CD4-positive, CD25-positive, alpha-beta regulatory T cell (primary cell): ENCODE measurements around the gene NQO2. TPM values are rescaled to one million over a fixed set of nuclear protein-coding genes. Genes with fewer than 3 reads are reported as not detected.

Source experiments
- ATAC-seq, 2 donors: fragments of 150-1000 bp; cut with Tn5 transposase; one replicate each; pipeline ENCODE4 v1.10.0; 2021; ENCODE audit warnings: low read depth in 2 of 2, moderate number of reproducible peaks in 2 of 2, moderate library complexity in 1 of 2
- DNase-seq, 3 donors: peaks; one replicate each; pipeline versions ENCODE4 v3.0.0 to v3.0.0-alpha.2; 2012 to 2022; ENCODE audit warnings: mixed read lengths in 1 of 3
- H3K27ac ChIP-seq: one replicate; pipeline ENCODE4 v1.7.0; 2013; ENCODE audit warnings: mild to moderate bottlenecking, low read length; ENCODE audit not compliant: insufficient read depth, poor library complexity, severe bottlenecking
- H3K27me3 ChIP-seq: one replicate; pipeline ENCODE4 v1.7.0; 2013; ENCODE audit warnings: low read length; ENCODE audit not compliant: control insufficient read depth, insufficient read depth
- H3K36me3 ChIP-seq: one replicate; pipeline ENCODE4 v1.7.0; 2013; ENCODE audit warnings: mild to moderate bottlenecking, low read length, moderate library complexity; ENCODE audit not compliant: control insufficient read depth, insufficient read depth
- H3K4me1 ChIP-seq: 2 replicates; pipeline ENCODE4 v1.7.0; 2013; ENCODE audit warnings: mild to moderate bottlenecking, low read length; ENCODE audit not compliant: insufficient read depth, control insufficient read depth, poor library complexity, severe bottlenecking
- H3K4me3 ChIP-seq: one replicate; pipeline ENCODE4 v1.7.0; 2013; ENCODE audit warnings: low read depth, mild to moderate bottlenecking, low read length, moderate library complexity
- H3K9me3 ChIP-seq, 2 experiments: 1 replicate in 1 of 2; 2 replicates in 1 of 2; pipeline ENCODE4 v1.7.0; 2013; ENCODE audit warnings: low read length in 2 of 2, mild to moderate bottlenecking in 1 of 2, moderate library complexity in 1 of 2; ENCODE audit not compliant: control insufficient read depth in 2 of 2
- H3K27ac Mint-ChIP-seq, 3 donors: one replicate each; pipeline ENCODE4 v1.8.0; 2020 to 2022; ENCODE audit warnings: mild to moderate bottlenecking in 3 of 3, mixed read lengths in 3 of 3, moderate library complexity in 2 of 3
- H3K27me3 Mint-ChIP-seq: one replicate; pipeline ENCODE4 v1.8.0; 2022; ENCODE audit warnings: mild to moderate bottlenecking, mixed read lengths
- H3K36me3 Mint-ChIP-seq: one replicate; pipeline ENCODE4 v1.8.0; 2020; ENCODE audit warnings: mixed read lengths
- H3K4me1 Mint-ChIP-seq, 4 donors: one replicate each; pipeline ENCODE4 v1.8.0; 2020 to 2022; ENCODE audit warnings: mixed read lengths in 4 of 4, mild to moderate bottlenecking in 1 of 4
- H3K4me3 Mint-ChIP-seq, 4 donors: one replicate each; pipeline ENCODE4 v1.8.0; 2020 to 2022; ENCODE audit warnings: mild to moderate bottlenecking in 4 of 4, mixed read lengths in 4 of 4, moderate library complexity in 3 of 4
- H3K9me3 Mint-ChIP-seq, 7 donors: one replicate each; pipeline ENCODE4 v1.8.0; 2020 to 2022; ENCODE audit warnings: mixed read lengths in 7 of 7, mild to moderate bottlenecking in 3 of 7, moderate library complexity in 2 of 7
- polyA plus RNA-seq, 4 donors: library from polyadenylated mRNA; unstranded; fragments of 300-500 nt; fragmentation: Illumina TruSeq; gene quantifications; one replicate each; pipeline ENCODE4 v1.2.3, GENCODE V29; 2021
- total RNA-seq: library from RNA; stranded (reverse); gene quantifications from one replicate; pipeline ENCODE4 v1.2.3, GENCODE V29; 2022

Gene NQO2
- total and polyA plus RNA-seq, 5 donors from 2014 or later, result 27.4 to 109 (median 58.0) TPM

- no peak overlapping the region for H3K27ac Mint-ChIP-seq
- peaks cover 0 to 12% (median 6%) of the 10 kb centered on the region in 4 donors for H3K4me1 Mint-ChIP-seq
- H3K36me3 Mint-ChIP-seq, result no peaks in the 10 kb centered on the region
- H3K27me3 ChIP-seq, result peaks cover 25% of the 10 kb centered on the region
- H3K9me3 Mint-ChIP-seq, result peaks cover 0 to 3% (median 0%) of the 10 kb centered on the region in 7 donors
- no peaks in the 10 kb centered on the region for H3K9me3 ChIP-seq
- no peaks in the 10 kb centered on the region for H3K36me3 ChIP-seq
- no peak overlapping the region for H3K4me3 Mint-ChIP-seq
- no peak for DNase-seq
- no peak overlapping the region for H3K27ac ChIP-seq
- peaks cover 4% of the 10 kb centered on the region for H3K4me1 ChIP-seq
- ATAC-seq, result no peak
- no peak overlapping the region for H3K4me3 ChIP-seq
- H3K27me3 Mint-ChIP-seq, result peaks cover 87% of the 10 kb centered on the region
Measured at GRCh38 chr6:2976571-2977085, 23.1 kb upstream of the NQO2 start.

DNA sequence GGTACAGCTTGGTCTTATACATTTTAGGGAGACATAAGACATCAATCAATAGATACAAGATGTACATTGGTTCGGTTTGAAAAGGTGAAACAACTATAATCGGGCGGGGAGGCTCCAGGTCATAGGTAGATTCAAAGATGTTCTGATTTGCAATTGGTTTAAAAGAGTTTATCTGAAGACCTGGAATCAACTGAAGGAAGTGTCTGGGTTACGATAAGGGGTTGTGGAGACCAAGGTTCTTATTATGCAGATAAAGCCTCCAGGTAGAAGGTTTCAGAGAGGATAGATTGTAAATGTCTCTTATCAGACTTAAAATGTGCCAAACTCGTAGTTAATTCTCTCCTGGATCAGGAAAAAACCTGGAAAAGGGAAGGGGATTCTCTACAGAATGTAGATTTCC, 22.4 kb upstream of the NQO2 start:
- no peak overlapping the region for H3K27ac ChIP-seq
- no peak for ATAC-seq
- Mint-ChIP-seq H3K9me3 (peaks cover 0 to 1% (median 0%) of the 10 kb centered on the region in 7 donors), H3K36me3 (no peaks in the 10 kb centered on the region), H3K27me3 (peaks cover 86% of the 10 kb centered on the region), H3K27ac (no peak overlapping the region), H3K4me1 (peaks cover 0 to 5% (median under 1%) of the 10 kb centered on the region in 4 donors), H3K4me3 (no peak overlapping the region)
- peaks cover 26% of the 10 kb centered on the region for H3K27me3 ChIP-seq
- no peak for DNase-seq
- H3K4me1 ChIP-seq, result no peaks in the 10 kb centered on the region
- H3K36me3 ChIP-seq, result no peaks in the 10 kb centered on the region
- H3K9me3 ChIP-seq, result no peaks in the 10 kb centered on the region
- no peak overlapping the region for H3K4me3 ChIP-seq

DNA sequence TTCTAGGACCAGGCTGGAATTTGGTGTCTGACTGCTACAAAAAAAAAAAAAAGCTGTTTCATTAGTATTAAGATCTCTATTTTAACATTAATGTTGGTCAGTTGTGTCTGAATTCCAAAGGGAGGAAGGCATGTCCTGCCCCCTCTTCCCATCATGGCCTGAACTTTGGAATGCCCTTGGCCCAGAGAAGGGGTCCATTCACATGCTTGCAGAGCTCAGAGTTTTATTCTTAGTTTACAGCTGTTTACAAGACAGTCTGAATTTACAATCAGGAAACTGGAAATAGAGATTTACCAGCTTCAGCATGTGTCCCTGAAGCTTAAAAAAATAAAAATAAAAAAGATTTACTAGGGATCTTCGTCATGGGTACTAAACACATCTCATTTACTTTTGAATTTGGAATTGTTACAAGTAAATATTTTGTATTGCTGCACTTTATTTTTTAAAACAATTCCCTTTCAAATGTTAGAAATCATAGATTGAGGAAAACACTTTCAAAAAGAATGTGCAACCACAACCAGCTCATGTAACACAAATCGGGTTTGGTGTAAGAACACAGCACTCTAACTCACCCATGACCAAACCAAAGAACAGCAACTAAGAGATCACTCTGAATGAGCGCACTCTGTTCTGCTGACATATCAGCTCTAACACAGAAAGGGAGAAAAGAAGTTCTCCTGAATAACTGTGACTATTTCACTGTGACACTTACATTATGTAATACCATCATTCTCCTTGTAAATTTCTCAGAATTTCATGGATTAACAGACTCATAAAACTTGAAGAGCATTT, 21.7 kb upstream of the NQO2 start:
- H3K36me3 ChIP-seq, result no peaks in the 10 kb centered on the region
- DNase-seq, result no peak
- H3K27me3 Mint-ChIP-seq, result peaks cover 84% of the 10 kb centered on the region
- peaks cover 22% of the 10 kb centered on the region for H3K27me3 ChIP-seq
- no peaks in the 10 kb centered on the region for H3K9me3 ChIP-seq
- no peaks in the 10 kb centered on the region for H3K4me1 ChIP-seq
- no peak overlapping the region for H3K4me3 Mint-ChIP-seq
- H3K4me1 Mint-ChIP-seq, result no peaks in the 10 kb centered on the region
- no peak overlapping the region for H3K27ac ChIP-seq
- H3K36me3 Mint-ChIP-seq, result peaks cover 4% of the 10 kb centered on the region
- H3K4me3 ChIP-seq, result no peak overlapping the region
- H3K9me3 Mint-ChIP-seq, result peaks cover 0 to 2% (median 0%) of the 10 kb centered on the region in 7 donors
- H3K27ac Mint-ChIP-seq, result peak overlapping the region in 1 of 3 donors; percentile 32
- ATAC-seq, result no peak

GRCh38 chr6:2978923-2979322, 20.8 kb upstream of the NQO2 start:
- ATAC-seq (no peak), DNase-seq (no peak)
- Histone ChIP-seq H3K4me3 (no peak overlapping the region), H3K36me3 (no peaks in the 10 kb centered on the region), H3K4me1 (no peaks in the 10 kb centered on the region), H3K27ac (no peak overlapping the region), H3K27me3 (peaks cover 19% of the 10 kb centered on the region), H3K9me3 (no peaks in the 10 kb centered on the region)
- Mint-ChIP-seq H3K36me3 (peaks cover 4% of the 10 kb centered on the region), H3K27ac (no peak overlapping the region), H3K27me3 (peaks cover 84% of the 10 kb centered on the region), H3K9me3 (peaks cover 0 to 3% (median 0%) of the 10 kb centered on the region in 7 donors), H3K4me1 (peaks cover 0 to 2% (median 0%) of the 10 kb centered on the region in 4 donors), H3K4me3 (no peak overlapping the region)

DNA sequence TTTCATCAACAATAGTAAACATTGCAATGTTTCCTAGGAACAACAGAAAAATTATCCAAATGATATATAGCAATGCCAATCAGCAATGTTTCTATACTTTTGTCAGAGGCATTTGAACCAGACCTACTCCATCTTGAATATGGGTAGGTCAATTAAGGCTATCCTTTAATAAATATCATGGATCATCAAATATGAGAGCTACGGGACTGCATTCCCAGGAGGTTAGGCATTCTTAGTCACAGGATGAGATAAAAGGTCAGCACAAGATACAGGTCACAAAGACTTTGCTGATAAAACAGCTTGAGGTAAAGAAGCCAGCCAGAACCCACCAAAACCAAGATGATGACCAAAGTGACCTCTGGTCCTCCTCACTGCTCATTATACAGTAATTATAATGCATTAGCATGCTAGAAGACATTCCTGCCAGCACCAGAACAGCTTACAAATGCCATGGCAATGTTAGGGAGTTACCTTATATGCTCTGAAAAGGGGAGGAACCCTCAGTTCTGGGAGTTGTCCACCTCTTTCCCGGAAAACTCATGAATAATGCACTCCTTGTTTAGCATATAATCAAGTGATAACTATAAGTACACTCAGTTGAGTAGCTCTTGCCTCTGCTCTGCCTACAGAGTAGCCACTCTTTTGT, 19.8 kb upstream of the NQO2 start:
- peaks cover 0 to 3% (median 0%) of the 10 kb centered on the region in 7 donors for H3K9me3 Mint-ChIP-seq
- DNase-seq (no peak), ATAC-seq (no peak)
- Histone ChIP-seq H3K27ac (no peak overlapping the region), H3K36me3 (no peaks in the 10 kb centered on the region), H3K4me3 (no peak overlapping the region), H3K27me3 (peaks cover 22% of the 10 kb centered on the region), H3K9me3 (no peaks in the 10 kb centered on the region), H3K4me1 (no peaks in the 10 kb centered on the region)
- peaks cover 77% of the 10 kb centered on the region for H3K27me3 Mint-ChIP-seq
- H3K4me3 Mint-ChIP-seq, result no peak overlapping the region
- H3K4me1 Mint-ChIP-seq, result peaks cover 0 to 2% (median 0%) of the 10 kb centered on the region in 4 donors
- peaks cover 4% of the 10 kb centered on the region for H3K36me3 Mint-ChIP-seq
- H3K27ac Mint-ChIP-seq, result no peak overlapping the region

GRCh38 chr6:2980465-2980855, 19.2 kb upstream of the NQO2 start:
- no peaks in the 10 kb centered on the region for H3K4me1 ChIP-seq
- no peak overlapping the region for H3K4me3 ChIP-seq
- peaks cover 0 to 3% (median 0%) of the 10 kb centered on the region in 7 donors for H3K9me3 Mint-ChIP-seq
- H3K4me3 Mint-ChIP-seq, result no peak overlapping the region
- H3K27me3 ChIP-seq, result peaks cover 22% of the 10 kb centered on the region
- H3K27me3 Mint-ChIP-seq, result peaks cover 78% of the 10 kb centered on the region
- DNase-seq, result no peak
- H3K4me1 Mint-ChIP-seq, result peaks cover 0 to 2% (median 0%) of the 10 kb centered on the region in 4 donors
- no peak overlapping the region for H3K27ac Mint-ChIP-seq
- no peak for ATAC-seq
- no peaks in the 10 kb centered on the region for H3K9me3 ChIP-seq
- H3K36me3 ChIP-seq, result no peaks in the 10 kb centered on the region
- no peak overlapping the region for H3K27ac ChIP-seq
- H3K36me3 Mint-ChIP-seq, result peaks cover 4% of the 10 kb centered on the region

DNA sequence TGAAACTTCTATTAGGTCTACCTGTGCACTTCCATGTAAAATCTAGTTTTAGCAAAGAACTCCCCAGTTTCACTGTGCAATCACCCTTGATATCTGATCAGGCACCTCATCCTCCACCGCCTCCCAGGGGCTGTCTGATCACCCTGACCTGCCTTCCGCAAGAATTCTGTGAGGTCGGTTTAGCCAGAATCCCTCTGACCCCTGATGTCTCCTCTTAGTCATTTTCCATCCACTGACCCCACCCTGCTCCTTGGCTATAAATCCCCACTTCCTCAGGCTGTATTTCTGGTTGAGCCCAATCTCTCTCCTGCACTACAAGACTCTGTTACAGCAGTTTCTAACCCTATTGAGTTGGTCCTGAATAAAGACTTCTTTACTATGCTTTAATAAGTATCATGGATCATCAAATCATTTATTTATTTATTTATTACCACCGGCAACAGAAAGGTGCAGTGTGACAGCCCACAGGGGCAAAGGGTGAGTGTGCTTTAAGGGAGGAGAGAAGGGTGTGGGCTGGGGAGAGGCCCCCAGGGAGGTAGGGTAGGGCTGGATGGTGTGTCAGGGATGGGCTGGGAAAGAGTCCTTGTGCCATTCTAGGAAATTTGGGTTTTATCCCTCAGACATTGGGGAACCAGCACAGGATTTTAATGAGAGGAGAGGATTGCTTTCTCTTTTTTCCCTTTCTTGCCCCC, 17.1 kb upstream of the NQO2 start:
- Mint-ChIP-seq H3K27ac (no peak overlapping the region), H3K27me3 (peaks cover 63% of the 10 kb centered on the region), H3K4me1 (peaks cover 0 to 9% (median 5%) of the 10 kb centered on the region in 4 donors), H3K9me3 (peaks cover 0 to 3% (median 0%) of the 10 kb centered on the region in 7 donors), H3K36me3 (peaks cover 4% of the 10 kb centered on the region), H3K4me3 (no peak overlapping the region)
- Histone ChIP-seq H3K36me3 (no peaks in the 10 kb centered on the region), H3K4me1 (no peaks in the 10 kb centered on the region), H3K27ac (no peak overlapping the region), H3K4me3 (no peak overlapping the region), H3K27me3 (peaks cover 22% of the 10 kb centered on the region), H3K9me3 (no peaks in the 10 kb centered on the region)
- DNase-seq (no peak), ATAC-seq (no peak)
